B cell (primary cell): ENCODE results near the gene THRAP3. TPM values are rescaled to one million over a fixed set of nuclear protein-coding genes. Genes with fewer than 3 reads are reported as not detected.

ENCODE experiments used
- ATAC-seq: fragments of 200-7000 bp; cut with Tn5 transposase; one replicate; pipeline ENCODE4 v1.10.0; 2021; ENCODE audit warnings: low read depth, mild to moderate bottlenecking, moderate number of reproducible peaks, moderate library complexity
- CTCF ChIA-PET: fragments of 350-600 bp; sonication (Branson Sonifier 250); formaldehyde crosslinking; loops from one replicate; lab custom pipeline; 2021; ENCODE audit warnings: antibody characterized with exemption, inconsistent platforms; lab: Charles Lee
- POLR2A ChIA-PET: fragments of 350-600 bp; sonication (Branson Sonifier 250); formaldehyde crosslinking; loops from one replicate; lab custom pipeline; 2021; ENCODE audit warnings: antibody characterized with exemption; lab: Charles Lee
- DNase-seq: peaks from one replicate; pipeline ENCODE4 v3.0.0; 2013
- H2AFZ ChIP-seq: 2 replicates; pipeline ENCODE4 v1.6.1; 2012; ENCODE audit warnings: mild to moderate bottlenecking, low read depth, low read length; ENCODE audit not compliant: insufficient read depth, poor library complexity, severe bottlenecking
- H3K27ac ChIP-seq, 2 donors: 1 replicate in 1 of 2; 2 replicates in 1 of 2; pipeline ENCODE4 v1.5.1; 2012 to 2013; ENCODE audit warnings: low read length in 2 of 2, mild to moderate bottlenecking in 2 of 2, moderate library complexity in 1 of 2
- H3K27me3 ChIP-seq, 4 experiments: fragments of 200-600 bp in 1 of 4; sonication (generic) in 1 of 4; replicated peaks in 1 of 4; 1 replicate in 2 of 4; 2 replicates in 2 of 4; pipeline versions ENCODE4 v1.6.1 to v1.7.0; 2013 to 2016; ENCODE audit warnings: low read length in 3 of 4, mild to moderate bottlenecking in 2 of 4, mixed read lengths in 1 of 4, moderate library complexity in 1 of 4; ENCODE audit not compliant: insufficient read depth in 4 of 4, control insufficient read depth in 3 of 4; ENCODE audit errors: control extremely low read depth in 1 of 4
- H3K36me3 ChIP-seq, 2 experiments: replicated peaks in 1 of 2; 1 replicate in 1 of 2; 2 replicates in 1 of 2; pipeline versions ENCODE4 v1.6.1 to v1.7.1; 2013; ENCODE audit warnings: low read length in 1 of 2; ENCODE audit not compliant: insufficient read depth in 2 of 2, control insufficient read depth in 1 of 2; ENCODE audit errors: control extremely low read depth in 1 of 2, extremely low read depth in 1 of 2
- H3K4me1 ChIP-seq, 2 donors: fragments of 200-600 bp in 1 of 2; sonication (generic) in 1 of 2; 1 replicate in 1 of 2; 2 replicates in 1 of 2; pipeline versions ENCODE4 v1.5.1 to v1.6.1; 2013 to 2017; ENCODE audit warnings: low read length in 2 of 2; ENCODE audit not compliant: control insufficient read depth in 2 of 2, insufficient read depth in 2 of 2
- H3K4me2 ChIP-seq: replicated peaks from 2 replicates; pipeline ENCODE3; 2012; ENCODE audit warnings: mild to moderate bottlenecking, low read depth, low read length; ENCODE audit not compliant: poor library complexity, severe bottlenecking
- H3K4me3 ChIP-seq, 5 experiments: fragments of 200-600 bp in 1 of 5; sonication (generic) in 1 of 5; 1 replicate in 3 of 5; 2 replicates in 2 of 5; pipeline versions ENCODE4 v1.5.1 to v1.7.0; 2011 to 2016; ENCODE audit warnings: low read length in 4 of 5, mild to moderate bottlenecking in 4 of 5, low read depth in 2 of 5, control low read depth in 1 of 5, moderate library complexity in 1 of 5; ENCODE audit not compliant: insufficient read depth in 1 of 5; ENCODE audit errors: control extremely low read depth in 1 of 5, extremely low read depth in 1 of 5
- H3K79me2 ChIP-seq: fragments of 200-600 bp; sonication (generic); one replicate; pipeline ENCODE4 v1.6.0; 2016; ENCODE audit warnings: low read length; ENCODE audit not compliant: control insufficient read depth, insufficient read depth
- H3K9ac ChIP-seq: fragments of 200-600 bp; sonication (generic); 2 replicates; pipeline ENCODE4 v1.6.1; 2017; ENCODE audit warnings: mild to moderate bottlenecking, low read length, moderate library complexity
- H3K9me3 ChIP-seq, 3 donors: one replicate each; pipeline versions ENCODE4 v1.6.1 to v1.7.1; 2013; ENCODE audit warnings: low read length in 2 of 3; ENCODE audit not compliant: control insufficient read depth in 2 of 3, insufficient read depth in 1 of 3; ENCODE audit errors: control extremely low read depth in 1 of 3
- H4K20me1 ChIP-seq: 2 replicates; pipeline ENCODE4 v1.6.0; 2012; ENCODE audit warnings: mild to moderate bottlenecking, low read length; ENCODE audit not compliant: insufficient read depth, control insufficient read depth, poor library complexity, severe bottlenecking
- H3K27ac Mint-ChIP-seq: one replicate; pipeline ENCODE4 v1.8.0; 2021; ENCODE audit warnings: mixed read lengths
- H3K27me3 Mint-ChIP-seq: one replicate; pipeline ENCODE4 v1.8.0; 2021; ENCODE audit warnings: mixed read lengths
- H3K4me1 Mint-ChIP-seq: one replicate; pipeline ENCODE4 v1.8.0; 2021; ENCODE audit warnings: mixed read lengths
- H3K4me3 Mint-ChIP-seq: one replicate; pipeline ENCODE4 v1.8.0; 2021; ENCODE audit warnings: mixed read lengths
- H3K9me3 Mint-ChIP-seq: one replicate; pipeline ENCODE4 v1.8.0; 2022; ENCODE audit warnings: mixed read lengths; ENCODE audit not compliant: insufficient read depth
- CTCF ChIP-seq: fragments of 200-600 bp; IDR thresholded peaks from one replicate; pipeline ENCODE4 v1.8.0; 2022; ENCODE audit warnings: antibody characterized with exemption, mild to moderate bottlenecking
- EZH2 ChIP-seq: IDR thresholded peaks from 2 replicates; pipeline ENCODE4 v1.6.1; 2012; ENCODE audit warnings: borderline replicate concordance, low read depth, mild to moderate bottlenecking, moderate library complexity, low read length; ENCODE audit not compliant: insufficient read depth, poor library complexity, severe bottlenecking
- WGBS: methylation state at CpG from one replicate; pipeline ENCODE4 v1.1.5; 2013; ENCODE audit warnings: missing lambda C conversion rate; ENCODE audit not compliant: insufficient coverage; 5-methylcytosine and 5-hydroxymethylcytosine counted together
- intact Hi-C: fragments of 100-400 bp; cut with micrococcal nuclease; formaldehyde crosslinking; loops from one replicate; pipeline ENCODE4 v1.10.0; 2022
- polyA plus RNA-seq: library from polyadenylated mRNA; depleted of rRNA; stranded (reverse); fragments of >200 nt; gene quantifications from 2 replicates; pipeline ENCODE4 v1.2.3, GENCODE V29; 2012
- total RNA-seq, 2 donors: library from RNA; stranded (reverse); fragments of 120-200 nt in 1 of 2; gene quantifications; 1 replicate in 1 of 2; 2 replicates in 1 of 2; pipeline versions ENCODE4 v1.2.3 to v1.2.4, GENCODE V29; 2013 to 2022

THRAP3 gene
- total and polyA plus RNA-seq, 2 donors (not counting 1 experiment from before 2014, with no cell fraction given), result 64.1 to 153 TPM

GRCh38 chr1:36352125-36352909 lies 128.1 kb downstream of the THRAP3 start:
- no peak overlapping the region for H2AFZ ChIP-seq
- Mint-ChIP-seq H3K27ac (no peak overlapping the region), H3K9me3 (no peaks in the 10 kb centered on the region), H3K4me1 (peaks cover 14% of the 10 kb centered on the region), H3K27me3 (no peaks in the 10 kb centered on the region), H3K4me3 (no peak overlapping the region)
- no peaks in the 10 kb centered on the region for H4K20me1 ChIP-seq
- no peak overlapping the region for H3K4me2 ChIP-seq
- DNase-seq (no peak), ATAC-seq (no peak)
- H3K36me3 ChIP-seq, result peaks cover 14 to 83% of the 10 kb centered on the region in 2 experiments
- H3K4me3 ChIP-seq, result no peak overlapping the region
- peaks cover 13 to 25% of the 10 kb centered on the region in 2 donors for H3K4me1 ChIP-seq
- WGBS, result 98% methylated on average over 12 of the region's 13 CpGs
- peaks cover 7% of the 10 kb centered on the region for H3K79me2 ChIP-seq
- H3K27ac ChIP-seq, result no peak overlapping the region
- ChIA-PET CTCF (interaction anchor here (0.9 to 1.1 kb wide), 2 partner anchors 10 to 67 kb away, joined by 5 to 6 read pairs; no protein-coding TSS in a partner anchor), POLR2A (no interaction called here)
- TF ChIP-seq EZH2 (no peak), CTCF (no peak)
- no peak overlapping the region for H3K9ac ChIP-seq
- no peaks in the 10 kb centered on the region for H3K9me3 ChIP-seq
- intact Hi-C loops, result no loop called here
- H3K27me3 ChIP-seq, result no peaks in the 10 kb centered on the region
